Measurements from ENCODE around the gene MYLK.

The MYLK gene

DNA sequence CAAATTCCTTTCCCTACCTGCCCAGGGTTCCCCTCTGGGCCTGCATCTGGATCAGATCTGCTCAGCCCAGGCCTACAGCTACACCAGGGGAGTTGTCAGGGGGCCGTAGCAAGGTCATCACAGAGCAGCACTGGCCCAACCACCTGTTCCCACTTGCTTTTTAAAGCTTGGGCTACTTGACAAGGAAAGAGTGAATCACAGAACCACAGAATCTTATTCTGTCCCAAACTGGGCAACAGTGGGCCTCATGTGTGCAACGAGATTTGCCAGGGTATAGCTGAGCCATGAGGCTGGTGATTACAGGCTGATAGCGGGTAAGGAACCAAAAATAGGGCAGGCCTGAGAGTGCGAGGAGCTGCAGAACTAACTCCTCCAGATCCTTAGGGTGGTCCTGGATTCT lies 66.7 kb downstream of the MYLK start:
- Histone ChIP-seq H3K4me2 (ENCODE audit: low read length) (no peak overlapping the region), H3K27ac (ENCODE audit: low read depth, low read length, poor library complexity, severe bottlenecking) (no peak overlapping the region), H3K27me3 (ENCODE audit: insufficient read depth, low read length) (no peaks in the 10 kb centered on the region), H4K20me1 (ENCODE audit: insufficient read depth, low read length) (no peaks in the 10 kb centered on the region), H3K4me1 (ENCODE audit: insufficient read depth, low read length, severe bottlenecking) (no peaks in the 10 kb centered on the region), H3K36me3 (ENCODE audit: insufficient read depth, low read length) (no peaks in the 10 kb centered on the region), H3K9me3 (ENCODE audit: low read length) (no peaks in the 10 kb centered on the region), H3F3A (ENCODE audit: insufficient read depth, low read length) (no peaks in the 10 kb centered on the region), H3K9ac (ENCODE audit: low read length) (no peak overlapping the region), H3K4me3 (ENCODE audit: low read depth, low read length, poor library complexity, severe bottlenecking) (no peak overlapping the region), H3K79me2 (ENCODE audit: insufficient read depth, low read length) (no peaks in the 10 kb centered on the region), H2AFZ (ENCODE audit: low read length) (no peak overlapping the region), H3K9me2 (ENCODE audit: low read depth, low read length) (no peaks in the 10 kb centered on the region)
- TF ChIP-seq EZH2 (IDR thresholded peaks at IDR 0.05; ENCODE audit: borderline replicate concordance, low read length) = no peak
- TF ChIP-seq CTCF (IDR thresholded peaks at IDR 0.05; ENCODE audit: low read length) = no peak

DNA sequence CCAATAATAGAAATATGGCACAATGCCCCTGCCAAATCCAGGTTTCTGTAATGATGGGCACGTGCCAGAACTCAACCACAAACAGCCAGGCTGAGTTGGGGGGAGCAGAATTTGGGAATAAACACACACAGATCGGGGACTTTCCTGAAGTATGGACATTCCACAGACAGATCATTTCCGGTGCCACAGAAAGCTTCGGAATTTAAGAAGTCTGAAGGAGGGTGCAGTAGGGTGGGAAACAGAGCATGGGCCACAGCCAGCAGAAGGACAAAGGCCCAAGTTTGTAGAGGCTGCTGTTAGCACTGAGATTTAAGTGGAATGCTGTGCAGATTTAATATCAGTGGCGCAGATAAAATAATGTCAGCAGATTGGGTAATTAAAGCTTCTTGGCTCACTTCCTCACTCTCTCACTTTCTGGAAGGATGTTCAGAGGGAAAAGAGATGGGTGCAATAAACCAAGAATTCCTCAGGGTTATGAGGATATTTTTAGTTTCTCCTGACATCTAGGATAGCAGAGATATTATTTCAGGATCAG lies 67.4 kb downstream of the MYLK start:
- H3K9me3 ChIP-seq (ENCODE audit: low read length) = no peaks in the 10 kb centered on the region
- no peak overlapping the region for H3K27ac ChIP-seq (ENCODE audit: low read depth, low read length, poor library complexity, severe bottlenecking)
- H3K79me2 ChIP-seq (ENCODE audit: insufficient read depth, low read length) = no peaks in the 10 kb centered on the region
- H2AFZ ChIP-seq (ENCODE audit: low read length) = no peak overlapping the region
- no peaks in the 10 kb centered on the region for H3K4me1 ChIP-seq (ENCODE audit: insufficient read depth, low read length, severe bottlenecking)
- no peaks in the 10 kb centered on the region for H3K27me3 ChIP-seq (ENCODE audit: insufficient read depth, low read length)
- H3K36me3 ChIP-seq (ENCODE audit: insufficient read depth, low read length) = no peaks in the 10 kb centered on the region
- no peak overlapping the region for H3K4me3 ChIP-seq (ENCODE audit: low read depth, low read length, poor library complexity, severe bottlenecking)
- H3K9ac ChIP-seq (ENCODE audit: low read length) = no peak overlapping the region
- H4K20me1 ChIP-seq (ENCODE audit: insufficient read depth, low read length) = no peaks in the 10 kb centered on the region
- no peaks in the 10 kb centered on the region for H3K9me2 ChIP-seq (ENCODE audit: low read depth, low read length)
- TF ChIP-seq EZH2 (IDR thresholded peaks at IDR 0.05; ENCODE audit: borderline replicate concordance, low read length) = no peak
- no peak for TF ChIP-seq CTCF (IDR thresholded peaks at IDR 0.05; ENCODE audit: low read length)
- no peaks in the 10 kb centered on the region for H3F3A ChIP-seq (ENCODE audit: insufficient read depth, low read length)
- no peak overlapping the region for H3K4me2 ChIP-seq (ENCODE audit: low read length)

GRCh38 chr3:123815981-123816380 lies 68.2 kb downstream of the MYLK start:
- TF ChIP-seq CTCF (IDR thresholded peaks at IDR 0.05; ENCODE audit: low read length) = no peak
- TF ChIP-seq EZH2 (IDR thresholded peaks at IDR 0.05; ENCODE audit: borderline replicate concordance, low read length) = no peak
- Histone ChIP-seq H3K9me2 (ENCODE audit: low read depth, low read length) (no peaks in the 10 kb centered on the region), H4K20me1 (ENCODE audit: insufficient read depth, low read length) (no peaks in the 10 kb centered on the region), H3K9me3 (ENCODE audit: low read length) (no peaks in the 10 kb centered on the region), H3K9ac (ENCODE audit: low read length) (no peak overlapping the region), H3K79me2 (ENCODE audit: insufficient read depth, low read length) (no peaks in the 10 kb centered on the region), H2AFZ (ENCODE audit: low read length) (no peak overlapping the region), H3K36me3 (ENCODE audit: insufficient read depth, low read length) (no peaks in the 10 kb centered on the region), H3K27me3 (ENCODE audit: insufficient read depth, low read length) (no peaks in the 10 kb centered on the region), H3K27ac (ENCODE audit: low read depth, low read length, poor library complexity, severe bottlenecking) (no peak overlapping the region), H3K4me2 (ENCODE audit: low read length) (no peak overlapping the region), H3K4me3 (ENCODE audit: low read depth, low read length, poor library complexity, severe bottlenecking) (no peak overlapping the region), H3F3A (ENCODE audit: insufficient read depth, low read length) (no peaks in the 10 kb centered on the region), H3K4me1 (ENCODE audit: insufficient read depth, low read length, severe bottlenecking) (no peaks in the 10 kb centered on the region)

Measured in OCI-LY1 (cell line).